ENCODE data around the gene PTAR1.

GRCh38 chr9:69740872-69741505, 18.8 kb downstream of the PTAR1 start:
- TF ChIP-seq POLR2AphosphoS5 (IDR thresholded peaks at IDR 0.05) (no peak), CTCF (IDR thresholded peaks at IDR 0.05) (no peak)

Data from transverse colon (tissue), 4 donors.